ENCODE data around the gene FAM229A. TPM values are rescaled to one million over a fixed set of nuclear protein-coding genes. Genes with fewer than 3 reads are reported as not detected.

Gene FAM229A
- total RNA-seq, 1 experiment from 2014 or later, result 13.4 TPM

DNA sequence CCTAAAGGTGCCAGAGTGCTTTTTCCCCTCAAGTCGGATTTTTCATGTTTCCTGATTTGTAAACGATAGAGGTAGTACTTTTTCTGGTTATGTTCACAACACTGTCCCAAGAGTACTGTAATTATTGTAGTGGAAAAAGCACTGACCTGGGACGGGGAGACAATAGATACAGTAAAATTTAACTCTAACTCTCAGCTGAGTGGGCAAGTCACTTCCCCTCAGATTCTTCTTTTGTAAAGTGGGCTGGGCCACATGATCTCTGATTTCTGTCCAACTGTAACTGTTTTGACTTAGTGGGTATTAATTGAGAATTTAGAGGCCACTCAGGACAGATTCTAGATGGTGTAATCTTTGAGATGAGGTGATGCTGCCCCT is 45.4 kb downstream of the FAM229A start:
- CTCF ChIA-PET, result interaction anchor here (0.6 to 4.8 kb wide), 3 partner anchors 12 to 101 kb away, joined by 3 to 24 read pairs (median 4); no protein-coding TSS in a partner anchor
- peaks cover 6% of the 10 kb centered on the region for H3K4me1 Mint-ChIP-seq (ENCODE audit: insufficient read depth, unreplicated experiment)
- H3K27me3 Mint-ChIP-seq (ENCODE audit: insufficient read depth, unreplicated experiment), result no peaks in the 10 kb centered on the region
- no TSS peak for BruUV-seq (replicated peaks)
- H3K36me3 Mint-ChIP-seq (ENCODE audit: insufficient read depth, unreplicated experiment), result peaks cover 42% of the 10 kb centered on the region
- H3K27ac Mint-ChIP-seq (ENCODE audit: low read depth, unreplicated experiment), result no peak overlapping the region
- H3K9me3 Mint-ChIP-seq (ENCODE audit: unreplicated experiment), result no peaks in the 10 kb centered on the region
- no peak for DNase-seq (ENCODE audit: unreplicated experiment)
- TF ChIP-seq, protein P1, sequence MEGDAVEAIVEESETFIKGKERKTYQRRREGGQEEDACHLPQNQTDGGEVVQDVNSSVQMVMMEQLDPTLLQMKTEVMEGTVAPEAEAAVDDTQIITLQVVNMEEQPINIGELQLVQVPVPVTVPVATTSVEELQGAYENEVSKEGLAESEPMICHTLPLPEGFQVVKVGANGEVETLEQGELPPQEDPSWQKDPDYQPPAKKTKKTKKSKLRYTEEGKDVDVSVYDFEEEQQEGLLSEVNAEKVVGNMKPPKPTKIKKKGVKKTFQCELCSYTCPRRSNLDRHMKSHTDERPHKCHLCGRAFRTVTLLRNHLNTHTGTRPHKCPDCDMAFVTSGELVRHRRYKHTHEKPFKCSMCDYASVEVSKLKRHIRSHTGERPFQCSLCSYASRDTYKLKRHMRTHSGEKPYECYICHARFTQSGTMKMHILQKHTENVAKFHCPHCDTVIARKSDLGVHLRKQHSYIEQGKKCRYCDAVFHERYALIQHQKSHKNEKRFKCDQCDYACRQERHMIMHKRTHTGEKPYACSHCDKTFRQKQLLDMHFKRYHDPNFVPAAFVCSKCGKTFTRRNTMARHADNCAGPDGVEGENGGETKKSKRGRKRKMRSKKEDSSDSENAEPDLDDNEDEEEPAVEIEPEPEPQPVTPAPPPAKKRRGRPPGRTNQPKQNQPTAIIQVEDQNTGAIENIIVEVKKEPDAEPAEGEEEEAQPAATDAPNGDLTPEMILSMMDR (IDR thresholded peaks at IDR 0.05; ENCODE audit: unreplicated experiment), result no peak
- POLR2A ChIA-PET, result no interaction called here
- intact Hi-C loops (cut with micrococcal nuclease), result loop anchor here (1.0 kb wide), 1 partner anchor 102 kb away; no protein-coding TSS in a partner anchor
- no peak overlapping the region for H3K4me3 Mint-ChIP-seq (ENCODE audit: unreplicated experiment)

DNA sequence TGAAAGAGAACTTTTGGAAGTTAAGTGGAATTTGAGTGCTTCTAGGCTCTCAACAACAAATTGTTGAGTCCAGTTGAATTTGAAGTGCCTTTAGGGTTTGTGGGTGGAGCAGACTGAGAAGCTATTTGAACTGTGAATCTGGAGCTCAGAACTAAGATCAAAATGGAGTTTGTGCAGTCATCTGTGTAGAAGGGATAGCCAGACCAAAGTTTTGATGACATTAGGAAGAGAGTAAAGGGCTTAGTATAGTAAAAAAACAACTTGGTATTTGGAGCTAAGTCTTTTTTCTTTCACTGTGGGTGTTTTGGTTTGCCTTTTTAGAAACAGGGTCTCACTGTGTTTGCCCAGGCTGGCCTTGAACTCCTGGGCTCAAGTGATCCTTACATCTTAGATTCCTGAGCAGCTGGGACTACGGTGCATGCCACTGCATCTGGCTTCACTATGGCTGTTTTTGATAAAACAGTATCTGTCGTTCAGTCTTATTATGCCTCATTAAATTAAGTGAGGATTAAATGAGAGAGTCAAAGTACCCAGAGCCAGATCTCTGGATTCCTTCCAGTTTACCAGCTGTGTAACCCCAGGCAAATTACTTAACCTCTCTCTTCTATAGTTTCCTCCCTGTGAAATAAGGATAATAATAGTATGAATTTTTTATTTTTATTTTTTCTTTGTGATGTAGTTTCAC is 50.4 kb downstream of the FAM229A start:
- Mint-ChIP-seq H3K4me1 (ENCODE audit: insufficient read depth, unreplicated experiment) (peaks cover 24% of the 10 kb centered on the region), H3K4me3 (ENCODE audit: unreplicated experiment) (no peak overlapping the region), H3K36me3 (ENCODE audit: insufficient read depth, unreplicated experiment) (peaks cover 21% of the 10 kb centered on the region), H3K27ac (ENCODE audit: low read depth, unreplicated experiment) (peak overlapping the region; percentile 3), H3K27me3 (ENCODE audit: insufficient read depth, unreplicated experiment) (no peaks in the 10 kb centered on the region), H3K9me3 (ENCODE audit: unreplicated experiment) (no peaks in the 10 kb centered on the region)
- DNase-seq (ENCODE audit: unreplicated experiment), result no peak
- ChIA-PET POLR2A (interaction anchor here (0.7 to 0.9 kb wide), 3 partner anchors 10 to 300 kb away, joined by 3 to 4 read pairs (median 3); no protein-coding TSS in a partner anchor), CTCF (interaction anchor here (1.2 to 1.4 kb wide), 2 partner anchors 16 to 96 kb away, joined by 3 to 8 read pairs; no protein-coding TSS in a partner anchor)
- TF ChIP-seq, protein P1 (IDR thresholded peaks at IDR 0.05; ENCODE audit: unreplicated experiment), result no peak
- intact Hi-C loops (cut with micrococcal nuclease), result no loop called here
- BruUV-seq (replicated peaks), result no TSS peak

Other genes with a start within 250 kb of the FAM229A start
- gene TXLNA, start 182.8 kb downstream of the FAM229A start, total RNA-seq (2022), result 61.8 and 64.8 TPM in 2 replicates
- gene CCDC28B, start 161.9 kb downstream of the FAM229A start, total RNA-seq (2022), result 0.91 and 1.7 TPM in 2 replicates
- 1.8 and 1.9 TPM in 2 replicates for gene IQCC, start 156.8 kb downstream of the FAM229A start, total RNA-seq (2022)
- gene DCDC2B, start 153.4 kb downstream of the FAM229A start, total RNA-seq (2022), result not detected in 2 replicates
- 22.2 and 27.3 TPM in 2 replicates for gene TMEM234, start 140.1 kb downstream of the FAM229A start, total RNA-seq (2022)
- 253 and 259 TPM in 2 replicates for gene EIF3I, start 140.1 kb downstream of the FAM229A start, total RNA-seq (2022)
- gene FAM167B, start 115.3 kb downstream of the FAM229A start, total RNA-seq (2022), result 0.34 TPM in 1 of 2 replicates, not detected in the other
- gene LCK, start 111.2 kb downstream of the FAM229A start, total RNA-seq (2022), result not detected in 2 replicates
- gene HDAC1, start 70.4 kb downstream of the FAM229A start, total RNA-seq (2022), result 39.7 and 62.9 TPM in 2 replicates
- gene MARCKSL1, start 26.3 kb downstream of the FAM229A start, total RNA-seq (2022), result 0.65 and 1.0 TPM in 2 replicates
- gene TSSK3, start 54 bp upstream of the FAM229A start, total RNA-seq (2022), result 2.0 and 2.3 TPM in 2 replicates
- gene BSDC1, start 32.0 kb upstream of the FAM229A start, total RNA-seq (2022), result 52.6 and 56.2 TPM in 2 replicates
- gene ZBTB8B, start 102.6 kb upstream of the FAM229A start, total RNA-seq (2022), result not detected in 2 replicates
- gene ZBTB8A, start 176.9 kb upstream of the FAM229A start, total RNA-seq (2022), result 11.5 and 15.1 TPM in 2 replicates

Data from MCF 10A (cell line).